Subcutaneous abdominal adipose tissue (tissue), 5 donors: ENCODE data around the gene MED27.

Experiments
- H3K27ac ChIP-seq: one replicate; pipeline ENCODE4 v1.7.0; 2013; ENCODE audit warnings: low read depth, mild to moderate bottlenecking, inconsistent platforms, low read length, moderate library complexity
- H3K27me3 ChIP-seq, 5 donors: one replicate each; pipeline ENCODE4 v1.7.0; 2013; ENCODE audit warnings: low read length in 5 of 5, inconsistent platforms in 1 of 5; ENCODE audit not compliant: control insufficient read depth in 5 of 5, insufficient read depth in 4 of 5
- H3K36me3 ChIP-seq, 5 donors: one replicate each; pipeline ENCODE4 v1.7.0; 2013; ENCODE audit warnings: low read length in 5 of 5; ENCODE audit not compliant: control insufficient read depth in 5 of 5, insufficient read depth in 5 of 5
- H3K4me1 ChIP-seq, 5 donors: one replicate each; pipeline ENCODE4 v1.7.0; 2013; ENCODE audit warnings: low read length in 5 of 5, mild to moderate bottlenecking in 3 of 5, moderate library complexity in 1 of 5; ENCODE audit not compliant: control insufficient read depth in 5 of 5, insufficient read depth in 5 of 5
- H3K4me3 ChIP-seq, 5 donors: one replicate each; pipeline ENCODE4 v1.7.0; 2013; ENCODE audit warnings: low read length in 5 of 5, low read depth in 1 of 5
- H3K9ac ChIP-seq, 5 donors: one replicate each; pipeline ENCODE4 v1.7.0; 2013; ENCODE audit warnings: low read length in 5 of 5, mild to moderate bottlenecking in 4 of 5, moderate library complexity in 3 of 5
- H3K9me3 ChIP-seq, 5 donors: one replicate each; pipeline ENCODE4 v1.7.0; 2013; ENCODE audit warnings: low read length in 5 of 5; ENCODE audit not compliant: control insufficient read depth in 5 of 5
- donor health status: healthy.
- donor health status: healthy.
- donor health status: healthy.
- donor health status: healthy.
- donor health status: healthy.

The MED27 gene

GRCh38 chr9:132048201-132048600 is 31.5 kb downstream of the MED27 start:
- no peak overlapping the region for H3K9ac ChIP-seq
- H3K9me3 ChIP-seq, result no peaks in the 10 kb centered on the region
- H3K4me3 ChIP-seq, result no peak overlapping the region
- H3K36me3 ChIP-seq, result no peaks in the 10 kb centered on the region
- no peaks in the 10 kb centered on the region for H3K27me3 ChIP-seq
- peaks cover 0 to 24% (median 10%) of the 10 kb centered on the region in 5 donors for H3K4me1 ChIP-seq
- no peak overlapping the region for H3K27ac ChIP-seq

- no peaks in the 10 kb centered on the region for H3K27me3 ChIP-seq
- peaks cover 0 to 24% (median 10%) of the 10 kb centered on the region in 5 donors for H3K4me1 ChIP-seq
- H3K27ac ChIP-seq, result no peak overlapping the region
- H3K9ac ChIP-seq, result no peak overlapping the region
- no peaks in the 10 kb centered on the region for H3K36me3 ChIP-seq
- no peak overlapping the region for H3K4me3 ChIP-seq
- H3K9me3 ChIP-seq, result no peaks in the 10 kb centered on the region
These were observed 33.2 kb downstream of the MED27 start for GRCh38 chr9:132046456-132046855.

GRCh38 chr9:132044176-132044875 is 35.3 kb downstream of the MED27 start:
- Histone ChIP-seq H3K9me3 (no peaks in the 10 kb centered on the region), H3K9ac (no peak overlapping the region), H3K4me1 (peaks cover 0 to 13% (median 7%) of the 10 kb centered on the region in 5 donors), H3K27ac (no peak overlapping the region), H3K27me3 (no peaks in the 10 kb centered on the region), H3K36me3 (peaks cover 0 to 4% (median 0%) of the 10 kb centered on the region in 5 donors), H3K4me3 (no peak overlapping the region)

- peaks cover 0 to 7% (median under 1%) of the 10 kb centered on the region in 5 donors for H3K4me1 ChIP-seq
- no peak overlapping the region for H3K4me3 ChIP-seq
- H3K27me3 ChIP-seq, result no peaks in the 10 kb centered on the region
- no peak overlapping the region for H3K27ac ChIP-seq
- no peak overlapping the region for H3K9ac ChIP-seq
- H3K36me3 ChIP-seq, result peaks cover 0 to 4% (median 0%) of the 10 kb centered on the region in 5 donors
- H3K9me3 ChIP-seq, result no peaks in the 10 kb centered on the region
These were observed 36.0 kb downstream of the MED27 start for GRCh38 chr9:132043708-132044107.

GRCh38 chr9:132042324-132042723 is 37.3 kb downstream of the MED27 start:
- Histone ChIP-seq H3K9me3 (no peaks in the 10 kb centered on the region), H3K4me3 (no peak overlapping the region), H3K27ac (no peak overlapping the region), H3K4me1 (peaks cover 0 to 5% (median 0%) of the 10 kb centered on the region in 5 donors), H3K36me3 (peaks cover 0 to 4% (median 0%) of the 10 kb centered on the region in 5 donors), H3K27me3 (no peaks in the 10 kb centered on the region), H3K9ac (no peak overlapping the region)

GRCh38 chr9:132041798-132042197 is 37.9 kb downstream of the MED27 start:
- H3K4me3 ChIP-seq, result no peak overlapping the region
- no peak overlapping the region for H3K9ac ChIP-seq
- no peak overlapping the region for H3K27ac ChIP-seq
- H3K9me3 ChIP-seq, result no peaks in the 10 kb centered on the region
- peaks cover 0 to under 1% (median 0%) of the 10 kb centered on the region in 5 donors for H3K4me1 ChIP-seq
- peaks cover 0 to 4% (median 0%) of the 10 kb centered on the region in 5 donors for H3K36me3 ChIP-seq
- H3K27me3 ChIP-seq, result no peaks in the 10 kb centered on the region

- H3K4me3 ChIP-seq, result no peak overlapping the region
These were observed 38.9 kb downstream of the MED27 start for GRCh38 chr9:132040808-132041207.

GRCh38 chr9:132040246-132040645 is 39.4 kb downstream of the MED27 start:
- H3K4me1 ChIP-seq, result no peaks in the 10 kb centered on the region
- no peaks in the 10 kb centered on the region for H3K27me3 ChIP-seq
- no peaks in the 10 kb centered on the region for H3K9me3 ChIP-seq
- H3K27ac ChIP-seq, result no peak overlapping the region
- no peak overlapping the region for H3K4me3 ChIP-seq
- H3K36me3 ChIP-seq, result peaks cover 0 to 4% (median 0%) of the 10 kb centered on the region in 5 donors
- no peak overlapping the region for H3K9ac ChIP-seq

More at GRCh38 chr9:132040808-132041207, 38.9 kb downstream of the MED27 start:
- Histone ChIP-seq H3K9me3 (no peaks in the 10 kb centered on the region), H3K9ac (no peak overlapping the region), H3K27me3 (no peaks in the 10 kb centered on the region), H3K4me1 (no peaks in the 10 kb centered on the region), H3K36me3 (peaks cover 0 to 4% (median 0%) of the 10 kb centered on the region in 5 donors), H3K27ac (no peak overlapping the region)

- no peak overlapping the region for H3K9ac ChIP-seq
- no peaks in the 10 kb centered on the region for H3K27me3 ChIP-seq
- H3K36me3 ChIP-seq, result peaks cover 0 to 4% (median 0%) of the 10 kb centered on the region in 5 donors
- no peak overlapping the region for H3K4me3 ChIP-seq
- H3K4me1 ChIP-seq, result no peaks in the 10 kb centered on the region
- no peak overlapping the region for H3K27ac ChIP-seq
- no peaks in the 10 kb centered on the region for H3K9me3 ChIP-seq
These were observed 40.4 kb downstream of the MED27 start for GRCh38 chr9:132039284-132039683.

GRCh38 chr9:132037458-132037857 is 42.2 kb downstream of the MED27 start:
- no peaks in the 10 kb centered on the region for H3K9me3 ChIP-seq
- H3K4me3 ChIP-seq, result no peak overlapping the region
- H3K36me3 ChIP-seq, result peaks cover 0 to 4% (median 0%) of the 10 kb centered on the region in 5 donors
- H3K4me1 ChIP-seq, result no peaks in the 10 kb centered on the region
- no peak overlapping the region for H3K27ac ChIP-seq
- no peaks in the 10 kb centered on the region for H3K27me3 ChIP-seq
- H3K9ac ChIP-seq, result no peak overlapping the region
